Skeletal muscle cell (primary cell): ENCODE measurements around the gene PRKG1.
"Not testable (repeated sequence)": the region's sequence is repeated elsewhere in the genome, so short reads cannot be mapped to it uniquely, and the experiment has no call there.

Source experiments
- DNase-seq: peaks from one replicate; pipeline ENCODE4 v3.0.0-alpha.2; 2010; ENCODE audit warnings: low read depth
- H3K4me3 ChIP-seq: 2 replicates; pipeline ENCODE4 v1.5.1; 2011; ENCODE audit warnings: low read depth, mild to moderate bottlenecking, control low read depth, low read length, moderate library complexity

Gene PRKG1

GRCh38 chr10:51508156-51508555 lies 433.9 kb downstream of the PRKG1 start:
- no peak overlapping the region for H3K4me3 ChIP-seq
- no peak for DNase-seq

GRCh38 chr10:51510231-51510630 lies 435.9 kb downstream of the PRKG1 start:
- DNase-seq: no peak
- H3K4me3 ChIP-seq: no peak overlapping the region

- H3K4me3 ChIP-seq: no peak overlapping the region
- DNase-seq: no peak
Measured at GRCh38 chr10:51521605-51522004, 447.3 kb downstream of the PRKG1 start.

GRCh38 chr10:51522858-51523257 lies 448.6 kb downstream of the PRKG1 start:
- no peak overlapping the region for H3K4me3 ChIP-seq
- DNase-seq: no peak

- no peak overlapping the region for H3K4me3 ChIP-seq
- no peak for DNase-seq
Measured at GRCh38 chr10:51523440-51523839, 449.2 kb downstream of the PRKG1 start.

GRCh38 chr10:51524041-51524440 lies 449.8 kb downstream of the PRKG1 start:
- DNase-seq: peak; percentile 43
- H3K4me3 ChIP-seq: no peak overlapping the region

- no peak for DNase-seq
- H3K4me3 ChIP-seq: no peak overlapping the region
Measured at GRCh38 chr10:51527522-51528219, 453.4 kb downstream of the PRKG1 start.

- DNase-seq: no peak
- H3K4me3 ChIP-seq: no peak overlapping the region
Measured at GRCh38 chr10:51528527-51528926, 454.2 kb downstream of the PRKG1 start.

GRCh38 chr10:51530541-51530940 lies 456.3 kb downstream of the PRKG1 start:
- no peak for DNase-seq
- no peak overlapping the region for H3K4me3 ChIP-seq

- H3K4me3 ChIP-seq: no peak overlapping the region
- DNase-seq: no peak
Measured at GRCh38 chr10:51532044-51532443, 457.8 kb downstream of the PRKG1 start.

- no peak for DNase-seq
- H3K4me3 ChIP-seq: no peak overlapping the region
Measured at GRCh38 chr10:51542853-51543252, 468.6 kb downstream of the PRKG1 start.

GRCh38 chr10:51544933-51545332 lies 470.6 kb downstream of the PRKG1 start:
- no peak overlapping the region for H3K4me3 ChIP-seq
- no peak for DNase-seq

GRCh38 chr10:51547941-51548340 lies 473.7 kb downstream of the PRKG1 start:
- no peak for DNase-seq
- no peak overlapping the region for H3K4me3 ChIP-seq

GRCh38 chr10:51552879-51553278 lies 478.6 kb downstream of the PRKG1 start:
- DNase-seq: no peak
- no peak overlapping the region for H3K4me3 ChIP-seq

GRCh38 chr10:51564896-51565510 lies 490.7 kb downstream of the PRKG1 start:
- no peak for DNase-seq
- no peak overlapping the region for H3K4me3 ChIP-seq

- peak; percentile 44 for DNase-seq
- no peak overlapping the region for H3K4me3 ChIP-seq
Measured at GRCh38 chr10:51567271-51567670, 493.0 kb downstream of the PRKG1 start.

GRCh38 chr10:51569467-51569866 lies 495.2 kb downstream of the PRKG1 start:
- DNase-seq: no peak
- no peak overlapping the region for H3K4me3 ChIP-seq

GRCh38 chr10:51574248-51575048 lies 500.2 kb downstream of the PRKG1 start:
- no peak overlapping the region for H3K4me3 ChIP-seq
- no peak for DNase-seq

GRCh38 chr10:51581196-51581595 lies 506.9 kb downstream of the PRKG1 start:
- DNase-seq, H3K4me3 ChIP-seq: not testable (repeated sequence)

GRCh38 chr10:51583976-51584375 lies 509.7 kb downstream of the PRKG1 start:
- no peak for DNase-seq
- H3K4me3 ChIP-seq: no peak overlapping the region

GRCh38 chr10:51585742-51586141 lies 511.5 kb downstream of the PRKG1 start:
- no peak overlapping the region for H3K4me3 ChIP-seq
- no peak for DNase-seq
